Mesodermal cell (in vitro differentiated cells): ENCODE data around the gene MT1A. TPM values are rescaled to one million over a fixed set of nuclear protein-coding genes. Genes with fewer than 3 reads are reported as not detected.

Source experiments
- H3K27ac ChIP-seq: 2 replicates; pipeline ENCODE4 v1.7.0; 2013; ENCODE audit warnings: mild to moderate bottlenecking, low read depth, low read length, moderate library complexity; ENCODE audit not compliant: severe bottlenecking
- H3K36me3 ChIP-seq: 2 replicates; pipeline ENCODE4 v1.7.1; 2013; ENCODE audit warnings: mild to moderate bottlenecking, low read length, moderate library complexity; ENCODE audit not compliant: control insufficient read depth, insufficient read depth
- H3K4me1 ChIP-seq: one replicate; pipeline ENCODE4 v1.7.1; 2013; ENCODE audit warnings: mild to moderate bottlenecking, low read length; ENCODE audit not compliant: insufficient read depth, control insufficient read depth, poor library complexity, severe bottlenecking
- H3K4me3 ChIP-seq: 2 replicates; pipeline ENCODE4 v1.7.0; 2013; ENCODE audit warnings: low read length, control low read depth, mild to moderate bottlenecking; ENCODE audit not compliant: insufficient read depth, poor library complexity, severe bottlenecking; ENCODE audit errors: extremely low read depth
- H3K9me3 ChIP-seq: 2 replicates; pipeline ENCODE4 v1.7.1; 2013; ENCODE audit warnings: mild to moderate bottlenecking, low read length, moderate library complexity; ENCODE audit not compliant: control insufficient read depth
- WGBS, 2 experiments: methylation state at CpG; one replicate each; pipeline ENCODE4 v1.1.5; 2013; ENCODE audit warnings: missing lambda C conversion rate in 2 of 2; ENCODE audit not compliant: insufficient coverage in 2 of 2; 5-methylcytosine and 5-hydroxymethylcytosine counted together
- polyA plus RNA-seq, 2 experiments: library from polyadenylated mRNA; stranded (reverse); fragments of 50-300 nt; gene quantifications; one replicate each; pipeline ENCODE4 v1.2.3, GENCODE V29; 2013

MT1A gene
- polyA plus RNA-seq (2013, experiment 1 of 2) = not detected
- not detected for polyA plus RNA-seq (2013, experiment 2 of 2)

DNA sequence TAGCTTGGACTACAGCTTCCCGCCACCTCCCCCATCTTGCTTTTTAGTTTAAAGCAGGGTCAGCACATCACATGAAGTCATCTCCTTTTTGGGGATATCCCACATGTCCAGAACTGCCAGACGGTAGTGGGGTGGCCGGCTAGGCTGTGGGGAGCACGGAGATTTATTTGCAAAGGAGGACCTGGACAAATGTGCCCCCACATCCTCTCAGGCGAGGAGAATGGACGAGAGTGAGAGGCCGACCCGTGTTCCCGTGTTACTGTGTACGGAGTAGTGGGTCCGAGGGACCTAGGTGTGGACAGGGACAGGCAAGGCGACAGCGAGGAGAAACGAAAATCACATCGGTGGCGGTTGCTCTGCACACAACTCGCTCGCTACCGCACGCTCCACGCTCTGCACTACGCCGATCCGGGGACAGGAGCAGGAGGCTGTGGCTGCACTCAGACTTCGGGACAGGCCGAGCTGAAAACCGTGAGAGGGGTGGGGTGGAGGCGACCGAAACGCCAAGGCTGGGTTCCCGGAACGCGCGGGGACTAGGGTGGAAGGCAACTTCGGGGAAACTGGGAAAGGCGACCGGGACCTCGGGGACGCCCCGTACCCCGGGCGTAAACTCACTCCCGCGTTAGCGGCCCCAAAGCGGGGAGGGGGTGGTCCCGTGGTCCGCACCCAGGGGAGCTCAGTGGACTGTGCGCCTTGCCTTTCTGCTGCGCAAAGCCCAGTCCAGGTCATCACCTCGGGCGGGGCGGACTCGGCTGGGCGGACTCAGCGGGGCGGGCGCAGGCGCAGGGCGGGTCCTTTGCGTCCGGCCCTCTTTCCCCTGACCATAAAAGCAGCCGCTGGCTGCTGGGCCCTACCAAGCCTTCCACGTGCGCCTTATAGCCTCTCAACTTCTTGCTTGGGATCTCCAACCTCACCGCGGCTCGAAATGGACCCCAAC, at the start of gene MT1A:
TSS of gene MT1A (plus strand) at position 853 of the 937 bp plus-strand sequence. CDS start at position 926, 73 bp downstream.
- 2% methylated on average over 56 to 62 of the region's 68 CpGs for WGBS, 2 experiments
- no peaks in the 10 kb centered on the region for H3K36me3 ChIP-seq
- H3K27ac ChIP-seq = no peak within 1 kb of the TSS
- peak within 1 kb of the TSS; percentile 26 for H3K4me3 ChIP-seq
- no peaks in the 10 kb centered on the region for H3K9me3 ChIP-seq
- H3K4me1 ChIP-seq = peaks cover 7% of the 10 kb centered on the region

DNA sequence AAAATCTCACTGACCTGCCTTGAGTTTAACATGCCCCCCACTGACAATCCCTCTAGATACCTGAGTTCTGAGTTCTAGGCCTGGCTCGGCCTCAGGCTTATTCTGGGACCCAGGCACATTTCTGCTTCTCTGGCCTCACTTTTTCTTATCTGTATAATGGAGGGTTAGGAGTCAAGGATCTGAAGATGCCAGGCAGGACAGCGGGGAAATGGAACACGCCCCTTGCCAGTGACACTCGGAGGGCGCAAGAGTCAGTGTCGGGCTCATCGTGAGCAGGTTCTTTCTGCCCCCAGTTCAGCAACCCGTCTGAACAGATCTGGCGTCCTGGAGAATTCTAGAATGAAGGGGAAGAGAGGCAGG, 49.7 kb upstream of the MT1A start:
- WGBS, 2 experiments = 41 to 42% methylated on average over 6 to 8 of the region's 9 CpGs
- H3K9me3 ChIP-seq = no peaks in the 10 kb centered on the region
- no peak overlapping the region for H3K27ac ChIP-seq
- H3K4me1 ChIP-seq = peaks cover 5% of the 10 kb centered on the region
- H3K4me3 ChIP-seq = no peak overlapping the region
- H3K36me3 ChIP-seq = no peaks in the 10 kb centered on the region

GRCh38 chr16:56589141-56590039, 49.1 kb upstream of the MT1A start, which contains the start of gene MT3:
Gene MT3 (plus strand): TSS chr16:56589528. CDS start chr16:56589591, 63 bp downstream.
- peaks cover 5% of the 10 kb centered on the region for H3K4me1 ChIP-seq
- no peak within 1 kb of the TSS for H3K4me3 ChIP-seq

DNA sequence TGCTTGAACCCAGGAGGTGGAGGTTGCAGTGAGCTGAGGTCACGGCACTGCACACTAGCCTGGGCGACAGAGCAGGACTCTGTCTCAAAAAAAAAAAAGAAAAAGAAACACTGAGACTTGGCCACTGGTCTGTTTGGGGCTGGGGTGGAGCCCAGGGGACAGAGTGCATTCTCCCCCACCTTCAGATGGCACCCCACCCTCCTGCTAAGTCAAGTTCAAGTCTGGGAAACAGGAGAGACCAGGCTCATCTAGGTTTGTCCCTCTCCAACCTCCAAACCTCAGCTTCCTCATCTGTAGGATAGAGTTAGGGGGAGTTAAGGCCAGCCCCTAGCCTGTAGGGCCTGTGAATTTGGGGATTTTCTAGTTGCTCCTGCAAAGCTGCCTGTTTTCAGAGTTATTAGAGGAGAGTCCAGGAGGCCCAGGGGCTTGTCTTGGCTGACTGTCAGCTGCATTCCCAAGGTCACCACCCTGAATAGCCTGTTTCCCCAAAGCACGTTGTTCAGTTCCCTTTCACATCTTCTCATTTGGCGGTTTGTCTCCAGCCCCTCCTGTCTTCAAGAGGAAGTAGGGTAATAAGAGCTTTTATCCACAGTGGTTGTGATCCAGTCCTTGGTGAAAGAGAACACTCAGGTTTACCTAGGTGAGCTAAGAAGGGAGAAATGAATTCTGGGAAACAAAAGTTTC, 46.9 kb upstream of the MT1A start:
- peaks cover 5% of the 10 kb centered on the region for H3K4me1 ChIP-seq
- no peak overlapping the region for H3K4me3 ChIP-seq
- no peaks in the 10 kb centered on the region for H3K9me3 ChIP-seq
- H3K27ac ChIP-seq = no peak overlapping the region
- WGBS, 2 experiments = 78 to 100% methylated on average over 1 to 2 of the region's 4 CpGs
- no peaks in the 10 kb centered on the region for H3K36me3 ChIP-seq

More at GRCh38 chr16:56589141-56590039, 49.1 kb upstream of the MT1A start, which contains the start of gene MT3:
- no peak within 1 kb of the TSS for H3K27ac ChIP-seq
- 8 to 9% methylated on average over 85 to 86 of the region's 87 CpGs for WGBS, 2 experiments
- no peaks in the 10 kb centered on the region for H3K36me3 ChIP-seq
- no peaks in the 10 kb centered on the region for H3K9me3 ChIP-seq

DNA sequence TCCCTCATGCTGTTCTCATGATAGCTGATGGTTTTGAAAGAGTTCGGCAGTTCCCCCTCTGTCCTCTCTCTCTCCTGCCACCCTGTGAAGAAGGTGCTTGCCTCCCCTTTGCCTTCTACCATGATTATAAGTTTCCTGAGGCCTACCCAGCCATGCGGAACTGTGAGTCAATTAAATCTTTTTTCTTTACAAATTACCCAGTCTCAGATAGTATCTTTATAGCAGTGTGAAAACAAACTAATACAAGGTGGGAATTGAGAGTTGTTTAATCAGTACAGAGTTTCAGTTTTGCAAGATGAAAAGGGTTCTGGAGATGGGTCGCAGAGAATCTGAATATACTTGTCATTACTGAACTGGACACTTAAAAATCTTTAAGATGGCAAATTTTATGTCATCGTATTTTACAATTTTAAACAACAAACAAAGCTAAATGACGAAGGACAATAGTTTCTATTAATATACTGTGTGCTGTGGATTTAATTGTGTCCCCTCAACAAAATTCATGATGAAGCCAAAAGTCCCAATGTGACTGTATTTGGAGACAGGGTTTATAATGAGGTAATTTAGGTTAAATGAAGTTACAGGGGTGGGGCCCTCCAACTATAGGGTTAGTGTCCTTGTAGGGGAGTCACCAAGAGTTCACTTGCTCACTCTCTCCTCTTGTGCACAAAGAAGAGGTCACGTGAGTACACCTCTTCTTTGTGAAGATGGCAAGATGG, 44.7 kb upstream of the MT1A start:
- Histone ChIP-seq H3K9me3 (no peaks in the 10 kb centered on the region), H3K4me1 (peaks cover 5% of the 10 kb centered on the region), H3K4me3 (no peak overlapping the region), H3K27ac (no peak overlapping the region), H3K36me3 (no peaks in the 10 kb centered on the region)
- WGBS, 2 experiments = 69 to 80% methylated on average over 2 to 3 of the region's 6 CpGs

DNA sequence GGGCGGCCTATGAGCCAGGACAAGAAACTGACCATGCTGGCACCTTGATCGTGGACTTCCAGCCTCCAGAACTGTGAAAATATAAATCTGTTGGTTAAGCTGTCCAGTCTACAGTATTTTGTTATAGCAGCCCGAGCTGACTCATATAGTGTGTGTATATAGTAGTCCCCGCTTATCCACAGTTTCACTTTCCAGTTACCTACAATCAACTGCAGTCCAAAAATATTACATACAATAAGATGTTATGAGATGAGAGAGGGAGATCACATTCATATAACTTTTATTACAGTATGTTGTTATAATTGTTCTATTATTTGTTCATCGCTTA, 44.2 kb upstream of the MT1A start:
- 86% methylated on average over 2 of the region's 5 CpGs; no CpG with 5 or more reads in 1 of the 2 experiments for WGBS, 2 experiments
- Histone ChIP-seq H3K4me3 (no peak overlapping the region), H3K4me1 (peaks cover 5% of the 10 kb centered on the region), H3K36me3 (no peaks in the 10 kb centered on the region), H3K9me3 (no peaks in the 10 kb centered on the region), H3K27ac (no peak overlapping the region)

DNA sequence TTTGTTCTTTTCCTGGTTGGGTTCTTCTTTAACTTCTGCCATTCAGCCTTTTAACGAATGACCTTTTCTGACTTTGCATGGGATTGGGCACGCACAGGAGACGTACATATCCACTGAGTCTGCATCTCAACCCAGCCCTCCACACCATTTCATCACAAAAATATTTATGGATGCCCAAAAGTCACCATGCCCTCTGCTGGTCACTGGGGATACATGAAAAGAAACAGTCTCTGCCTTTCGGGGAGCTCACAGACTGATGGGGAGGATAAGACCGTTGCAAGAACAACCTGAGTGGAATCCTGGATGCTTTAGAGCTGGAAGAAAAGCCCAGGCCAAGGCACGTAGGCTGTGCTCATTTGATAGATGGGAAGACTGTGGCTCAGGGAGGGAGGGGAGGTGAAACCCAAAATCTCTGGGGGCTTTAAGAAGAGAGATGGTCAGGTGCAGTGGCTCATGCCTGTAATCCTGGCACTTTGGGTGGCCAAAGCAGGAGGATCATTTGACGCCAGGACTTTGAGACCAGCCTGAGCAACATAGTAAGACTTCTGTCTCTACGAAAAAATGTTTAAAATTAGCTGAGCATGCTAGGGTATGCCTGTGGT, 38.0 kb upstream of the MT1A start:
- H3K9me3 ChIP-seq = no peaks in the 10 kb centered on the region
- H3K4me1 ChIP-seq = no peaks in the 10 kb centered on the region
- H3K4me3 ChIP-seq = no peak overlapping the region
- H3K36me3 ChIP-seq = no peaks in the 10 kb centered on the region
- H3K27ac ChIP-seq = no peak overlapping the region
- WGBS, 2 experiments = 41 to 54% methylated on average over 5 to 8 of the region's 8 CpGs

DNA sequence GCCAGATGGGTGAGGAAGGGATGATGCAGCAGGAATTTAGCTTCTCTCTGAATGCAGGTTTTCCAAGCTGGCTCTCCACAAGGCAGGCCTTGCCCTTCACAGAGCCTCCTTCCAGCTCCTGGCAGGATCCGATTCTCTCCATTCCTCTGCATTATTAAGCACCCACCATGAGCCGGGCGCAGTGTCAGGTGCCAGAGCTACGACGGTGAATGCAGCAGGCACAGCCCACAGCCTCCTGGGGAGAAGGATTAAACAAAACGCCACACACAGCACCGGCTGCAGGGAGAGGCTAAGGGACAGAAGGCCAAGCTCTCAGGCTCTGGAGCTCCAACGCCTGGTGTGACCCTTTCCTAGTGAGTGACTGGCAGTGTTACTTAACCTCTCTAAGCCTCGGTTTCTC, 37.1 kb upstream of the MT1A start:
- Histone ChIP-seq H3K4me3 (no peak overlapping the region), H3K36me3 (no peaks in the 10 kb centered on the region), H3K4me1 (peaks cover 3% of the 10 kb centered on the region), H3K9me3 (no peaks in the 10 kb centered on the region), H3K27ac (no peak overlapping the region)
- WGBS, 2 experiments = 51 to 68% methylated on average over 4 to 8 of the region's 9 CpGs

DNA sequence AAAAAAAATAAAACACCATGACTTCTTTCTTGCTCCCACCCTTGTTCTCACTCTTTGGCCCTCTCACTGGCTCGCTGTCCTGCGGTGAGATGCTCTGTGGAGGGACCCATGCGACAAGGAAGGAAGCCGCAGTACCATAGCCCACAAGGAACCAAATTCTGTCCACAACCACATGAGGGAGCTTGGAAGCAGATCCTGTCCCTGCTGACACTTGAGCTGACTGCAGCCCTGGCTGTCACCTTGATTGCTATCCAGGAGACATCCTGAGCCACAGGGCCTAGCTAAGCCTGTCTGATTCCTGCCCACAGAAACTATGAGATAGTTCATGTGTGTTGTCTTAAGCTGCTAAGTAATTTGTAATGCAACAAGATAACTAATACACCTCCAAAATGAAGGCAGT, 34.9 kb upstream of the MT1A start:
- Histone ChIP-seq H3K27ac (no peak overlapping the region), H3K4me3 (no peak overlapping the region), H3K36me3 (no peaks in the 10 kb centered on the region), H3K4me1 (peaks cover 21% of the 10 kb centered on the region), H3K9me3 (no peaks in the 10 kb centered on the region)
- 37 to 51% methylated on average over 3 to 4 of the region's 4 CpGs for WGBS, 2 experiments
